CD4-positive, alpha-beta T cell treated with Interleukin-4 for 1 hour (primary cell): Measurements from ENCODE around the gene CDC25C.
"Not testable (repeated sequence)": the region's sequence is repeated elsewhere in the genome, so short reads cannot be mapped to it uniquely, and the experiment has no call there.

Experiments
- DNase-seq, 2 donors: peaks; one replicate each; pipeline ENCODE4 v3.0.0-alpha.2; 2020 to 2022

The CDC25C gene

DNA sequence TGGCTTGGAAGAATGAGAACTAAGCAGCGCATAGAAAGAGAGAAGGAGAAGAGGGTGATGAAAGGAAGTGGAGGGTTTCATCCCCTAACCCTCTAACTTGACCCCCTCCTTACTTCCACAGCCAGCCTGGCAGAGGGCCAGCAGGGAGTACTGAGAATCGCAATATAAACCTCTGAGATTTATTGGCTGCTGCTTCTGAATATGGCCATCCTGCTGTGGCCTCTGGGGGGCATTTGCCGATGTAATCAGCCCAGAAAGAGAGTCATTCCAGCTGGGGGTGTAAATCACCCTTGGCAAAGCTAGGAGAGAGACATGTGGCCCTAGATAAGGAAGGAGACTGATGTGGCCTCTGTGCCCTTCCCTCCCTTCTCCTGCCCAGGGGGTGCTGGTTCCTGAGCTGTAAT, 56.2 kb downstream of the CDC25C start:
- DNase-seq: no peak

DNA sequence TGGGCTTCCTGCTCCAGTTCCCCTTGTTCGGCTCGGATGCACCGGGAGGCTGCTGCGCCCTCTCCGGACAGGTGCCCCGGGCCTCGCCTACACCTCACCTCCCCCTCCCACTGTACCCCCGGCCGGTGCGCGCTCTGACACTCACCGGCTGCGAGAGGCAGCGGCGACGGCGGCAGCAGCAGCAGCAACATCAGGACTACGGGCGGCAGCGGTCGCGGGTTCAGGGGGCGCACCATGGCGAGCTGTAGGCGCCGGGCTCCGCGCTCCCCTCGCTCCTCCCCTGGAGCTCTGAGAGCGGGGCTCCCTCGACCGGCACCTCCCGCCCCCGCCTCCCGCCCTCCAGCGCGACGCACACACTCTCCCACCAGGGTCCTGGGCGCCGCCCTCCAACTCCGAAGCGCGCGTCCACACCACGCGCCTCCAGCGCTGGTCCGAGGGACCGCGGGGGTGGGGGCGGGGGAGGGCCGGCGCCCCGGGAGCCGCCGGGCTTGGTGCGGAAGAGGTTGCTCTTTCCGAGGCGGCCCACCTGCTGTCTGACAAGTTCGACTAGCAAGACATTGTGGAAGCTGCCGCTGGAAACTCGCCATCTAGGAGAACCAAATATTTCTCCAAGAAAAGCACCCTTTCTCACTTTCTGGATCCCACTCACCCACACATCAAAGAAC, 57.3 kb downstream of the CDC25C start, which contains the start of gene GFRA3:
TSS of gene GFRA3 (minus strand) at position 433 of the 665 bp plus-strand sequence. CDS start at position 236, 197 bp downstream.
- no peak for DNase-seq

DNA sequence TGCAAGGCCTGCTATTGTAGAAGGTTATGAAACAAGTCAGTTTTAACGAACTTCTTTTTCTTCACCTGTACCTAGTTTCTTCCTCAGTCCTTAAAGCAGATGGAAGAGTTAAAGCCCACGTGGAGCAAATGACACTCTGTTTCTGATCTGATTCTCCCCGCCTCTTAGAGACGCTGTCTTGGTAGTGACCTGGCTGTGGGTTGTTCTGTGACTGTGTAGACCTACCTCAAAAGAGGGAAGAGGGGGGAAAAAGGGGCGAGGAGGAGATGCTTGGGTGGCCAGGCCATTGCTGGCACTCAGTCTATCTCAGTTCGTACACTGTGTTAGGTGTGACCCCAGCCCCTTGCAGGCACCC, 57.8 kb downstream of the CDC25C start:
- no peak for DNase-seq

DNA sequence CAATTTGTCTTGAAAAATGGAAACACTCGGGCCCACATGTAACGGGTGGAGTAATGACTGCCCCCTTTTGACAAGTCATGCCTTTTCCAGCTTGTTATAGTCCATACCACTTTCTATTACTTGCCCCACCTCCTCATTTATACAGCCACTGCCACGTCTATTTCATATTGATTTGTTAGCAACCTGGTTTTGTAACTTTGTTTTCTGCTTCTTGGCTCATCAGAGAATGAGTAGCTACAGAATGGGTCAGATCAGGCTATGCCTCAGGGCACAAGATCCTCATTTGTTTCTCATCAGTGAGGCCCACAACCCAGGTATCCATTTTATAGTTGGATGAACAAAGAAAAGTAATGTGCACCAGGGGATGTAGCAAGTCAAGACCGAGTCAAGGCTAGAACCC, 58.9 kb downstream of the CDC25C start:
- no peak for DNase-seq

DNA sequence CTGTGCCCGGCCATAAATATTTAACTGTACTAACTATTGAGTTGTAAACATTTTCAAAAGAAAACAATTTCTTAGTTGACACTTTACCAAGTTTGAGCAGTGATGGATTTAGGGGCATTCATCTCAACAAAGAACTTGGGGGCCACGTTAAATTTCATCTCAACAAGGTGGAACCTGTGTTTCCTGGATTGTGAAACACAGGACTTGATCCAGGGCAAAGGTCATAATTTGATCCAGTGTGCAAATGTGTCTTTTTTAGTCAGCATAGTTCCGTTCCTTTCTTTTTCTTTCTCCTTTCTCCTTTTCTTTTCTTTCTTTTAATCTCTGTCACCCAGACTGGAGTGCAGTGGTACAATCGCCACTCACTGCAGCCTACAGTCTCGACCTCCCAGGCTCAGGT, 60.3 kb downstream of the CDC25C start:
- no peak for DNase-seq

DNA sequence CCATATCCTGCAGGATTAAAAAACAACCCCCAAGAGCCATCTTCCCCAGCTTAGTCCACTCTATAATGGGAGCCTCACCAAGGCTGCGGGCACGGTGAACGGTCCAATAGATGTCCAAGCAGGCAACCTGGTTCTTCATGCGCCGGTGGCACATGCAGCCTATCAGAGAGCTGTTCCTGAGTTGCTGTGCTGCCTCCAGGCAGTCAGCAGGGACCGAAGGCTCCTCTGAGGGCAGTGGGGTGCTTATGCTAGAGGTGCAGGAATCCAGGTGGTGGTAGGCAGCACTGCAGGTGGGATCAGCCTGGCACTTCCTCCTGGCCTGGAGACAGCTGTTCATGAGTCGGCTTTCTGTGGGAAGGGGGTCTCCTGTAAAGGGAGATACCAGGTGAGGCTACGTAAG, 67.4 kb downstream of the CDC25C start:
- no peak for DNase-seq

DNA sequence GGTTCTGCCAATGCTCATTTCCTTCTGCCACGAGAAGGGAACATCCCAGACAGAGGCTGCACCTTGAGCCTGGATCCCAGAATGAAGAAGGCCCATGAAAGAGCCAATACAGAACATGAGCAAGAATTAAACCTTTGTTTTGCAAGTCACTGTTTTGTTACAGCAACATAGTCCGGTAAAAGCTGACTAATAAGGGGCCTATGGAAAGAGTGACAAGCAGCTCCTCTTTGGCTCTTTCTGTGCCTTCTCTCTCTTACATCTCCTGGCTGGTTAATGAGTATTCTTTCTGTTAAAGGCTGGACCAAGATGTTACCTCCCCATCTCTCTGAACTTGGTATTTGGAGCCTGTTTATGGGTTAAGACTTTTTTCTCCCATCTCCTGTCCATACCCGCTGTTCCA, 68.0 kb downstream of the CDC25C start:
- no peak for DNase-seq

DNA sequence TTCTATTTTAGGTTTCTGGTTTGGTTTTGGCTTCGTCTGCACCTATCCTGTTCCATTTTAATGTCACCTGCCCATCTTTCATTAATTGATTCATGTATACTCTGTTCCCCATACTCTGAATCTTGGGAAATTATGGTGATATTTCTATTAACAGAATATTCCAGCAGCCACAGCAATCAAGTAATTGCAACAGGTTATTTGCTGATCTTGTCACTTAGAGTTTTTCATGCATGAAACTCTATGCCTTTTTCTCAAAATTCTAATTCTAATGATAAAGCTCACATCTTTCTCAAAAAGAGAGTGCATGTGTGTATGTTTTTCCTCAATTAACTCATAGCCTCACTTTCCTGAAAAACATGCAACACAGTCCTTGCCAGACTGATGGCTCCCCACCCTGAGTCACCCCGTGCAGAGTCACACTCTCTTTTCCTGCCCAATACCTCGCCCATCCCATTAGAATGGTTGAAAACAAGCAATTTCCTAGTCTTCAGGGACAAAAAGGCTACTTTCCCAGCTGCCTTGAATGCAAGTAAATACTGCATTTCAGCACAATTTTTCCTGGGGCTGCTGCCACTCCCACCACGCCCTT, 72.8 kb downstream of the CDC25C start:
- DNase-seq: no peak

DNA sequence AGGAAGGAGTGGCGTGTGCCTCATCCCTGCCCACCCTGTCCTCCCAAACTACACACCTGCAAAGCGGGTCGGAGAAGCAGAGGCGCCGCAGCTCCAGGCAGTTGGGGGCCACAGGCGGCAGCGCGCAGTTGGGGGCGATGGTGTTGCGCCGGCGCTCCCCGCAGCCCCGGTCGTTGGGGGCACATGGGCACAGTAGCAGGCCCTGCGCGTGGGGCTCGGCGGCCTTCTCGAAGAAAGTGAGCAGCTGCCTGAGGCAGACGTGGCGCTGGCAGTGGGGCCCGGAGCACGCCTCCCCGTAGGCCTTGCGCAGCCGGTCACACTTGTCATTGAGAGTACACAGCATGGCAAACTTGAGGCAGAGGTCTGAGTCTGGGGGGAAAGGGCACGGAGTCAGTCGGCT, 74.0 kb downstream of the CDC25C start:
- DNase-seq: no peak

DNA sequence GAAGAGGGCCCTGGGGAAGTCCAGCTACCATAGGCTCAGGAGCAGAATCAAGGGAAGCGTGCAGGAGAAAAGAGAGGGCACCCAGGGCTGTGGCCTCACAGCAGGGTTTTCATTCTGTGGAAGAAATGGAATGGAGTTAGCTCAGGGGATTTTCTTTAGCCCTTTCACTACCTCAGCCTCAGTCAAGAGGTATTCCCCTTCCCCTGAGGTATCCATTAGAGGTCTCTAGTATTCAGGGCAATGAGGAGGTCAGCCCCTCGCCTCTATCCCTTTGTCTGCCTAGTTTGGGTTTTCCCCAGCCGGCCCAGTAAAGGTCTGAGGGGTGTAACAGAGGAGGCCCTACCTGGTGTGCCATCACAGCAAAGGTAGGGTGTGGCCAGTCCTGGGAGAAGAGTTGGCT, 78.7 kb downstream of the CDC25C start:
- no peak for DNase-seq

DNA sequence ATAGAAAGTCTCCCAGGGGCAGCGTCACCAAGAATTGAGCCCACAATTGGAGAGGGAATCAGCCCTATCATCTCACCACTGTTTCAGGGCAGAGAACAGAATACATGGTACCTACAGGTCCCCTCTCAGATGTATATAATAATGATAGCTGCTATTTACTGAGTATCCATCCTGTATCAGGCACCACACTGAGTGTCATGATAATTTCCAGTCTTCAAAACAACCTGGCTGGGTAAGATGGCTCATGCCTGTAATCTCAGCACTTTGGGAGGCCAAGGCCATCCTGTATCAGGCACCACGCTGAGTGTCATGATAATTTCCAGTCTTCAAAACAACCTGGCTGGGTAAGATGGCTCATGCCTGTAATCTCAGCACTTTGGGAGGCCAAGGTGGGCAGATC, 83.8 kb downstream of the CDC25C start:
- DNase-seq: not testable (repeated sequence)

DNA sequence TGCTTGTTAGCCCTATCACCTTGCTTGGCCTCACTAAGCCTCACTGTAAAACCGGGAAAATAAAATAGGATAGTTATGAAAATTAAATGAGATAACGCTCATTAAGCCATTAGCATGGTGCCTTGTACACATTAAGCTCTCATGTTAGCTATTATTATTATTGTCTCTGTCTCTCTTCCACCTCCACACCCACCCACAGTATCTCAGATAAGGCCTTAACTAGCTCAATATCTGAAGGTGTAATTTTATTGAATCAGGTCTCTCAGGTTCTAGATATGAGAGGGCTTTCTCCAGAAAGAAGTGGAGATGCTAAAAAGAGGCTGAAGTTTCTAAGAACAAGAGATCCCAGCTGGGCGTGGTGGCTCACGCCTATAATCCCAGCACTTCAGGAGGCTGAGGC, 84.8 kb downstream of the CDC25C start:
- no peak for DNase-seq

DNA sequence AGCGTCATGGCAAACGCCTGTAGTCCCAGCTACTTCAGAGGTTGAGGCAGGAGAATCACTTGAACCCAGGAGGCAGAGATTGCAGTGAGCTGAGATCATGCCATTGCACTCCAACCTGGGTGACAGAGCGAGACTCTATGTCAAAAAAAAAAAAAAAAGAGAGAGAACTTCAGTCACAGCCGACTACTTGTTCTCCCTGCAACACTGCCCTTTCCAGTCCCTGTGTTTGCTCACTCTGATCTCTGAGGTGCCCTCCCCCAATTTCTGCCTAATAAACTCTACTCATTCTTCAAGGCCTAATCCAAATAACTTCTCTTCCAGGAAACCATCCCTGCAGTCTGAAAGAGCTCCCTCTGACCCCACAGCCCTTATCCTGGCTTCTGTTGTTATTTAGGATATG, 85.3 kb downstream of the CDC25C start:
- no peak for DNase-seq

DNA sequence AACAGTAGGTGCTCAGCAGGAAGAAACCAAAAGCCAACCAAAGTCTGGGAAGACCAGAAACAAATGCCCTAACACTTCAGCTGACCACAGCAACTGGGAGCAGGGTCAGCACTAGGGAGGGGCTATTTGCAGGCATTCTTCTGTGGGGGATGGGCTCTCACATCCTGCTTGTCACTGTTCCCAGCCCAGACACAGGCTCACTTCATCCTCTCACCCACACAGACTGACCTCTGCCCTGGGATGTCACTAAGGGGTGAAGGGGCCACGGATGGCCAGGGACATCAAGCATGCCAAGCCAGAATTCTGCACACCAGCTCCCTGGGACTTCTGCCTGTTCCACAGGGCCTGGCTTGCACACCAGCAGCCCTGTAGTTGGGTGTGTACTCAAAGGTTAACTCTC, 85.9 kb downstream of the CDC25C start:
- DNase-seq: no peak

DNA sequence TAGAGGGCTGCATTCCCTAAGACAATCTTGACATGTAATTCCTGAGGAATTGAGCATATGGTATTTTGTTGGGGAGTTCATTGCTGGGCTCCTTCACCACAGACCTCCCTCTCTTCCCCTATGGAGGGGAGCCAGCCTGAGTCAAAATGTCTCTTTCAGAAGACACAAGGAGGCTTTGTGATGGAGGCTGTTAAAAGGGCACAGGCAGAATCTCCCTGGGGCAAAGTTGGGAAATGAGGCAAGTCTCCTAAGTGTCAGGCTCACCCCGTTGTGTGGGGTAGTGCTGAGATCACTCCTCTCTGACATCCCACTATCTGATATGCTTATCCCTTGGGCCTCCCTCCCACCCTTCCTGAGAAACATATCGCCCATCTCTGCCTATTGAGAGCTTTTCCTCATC, 87.8 kb downstream of the CDC25C start:
- DNase-seq: no peak

DNA sequence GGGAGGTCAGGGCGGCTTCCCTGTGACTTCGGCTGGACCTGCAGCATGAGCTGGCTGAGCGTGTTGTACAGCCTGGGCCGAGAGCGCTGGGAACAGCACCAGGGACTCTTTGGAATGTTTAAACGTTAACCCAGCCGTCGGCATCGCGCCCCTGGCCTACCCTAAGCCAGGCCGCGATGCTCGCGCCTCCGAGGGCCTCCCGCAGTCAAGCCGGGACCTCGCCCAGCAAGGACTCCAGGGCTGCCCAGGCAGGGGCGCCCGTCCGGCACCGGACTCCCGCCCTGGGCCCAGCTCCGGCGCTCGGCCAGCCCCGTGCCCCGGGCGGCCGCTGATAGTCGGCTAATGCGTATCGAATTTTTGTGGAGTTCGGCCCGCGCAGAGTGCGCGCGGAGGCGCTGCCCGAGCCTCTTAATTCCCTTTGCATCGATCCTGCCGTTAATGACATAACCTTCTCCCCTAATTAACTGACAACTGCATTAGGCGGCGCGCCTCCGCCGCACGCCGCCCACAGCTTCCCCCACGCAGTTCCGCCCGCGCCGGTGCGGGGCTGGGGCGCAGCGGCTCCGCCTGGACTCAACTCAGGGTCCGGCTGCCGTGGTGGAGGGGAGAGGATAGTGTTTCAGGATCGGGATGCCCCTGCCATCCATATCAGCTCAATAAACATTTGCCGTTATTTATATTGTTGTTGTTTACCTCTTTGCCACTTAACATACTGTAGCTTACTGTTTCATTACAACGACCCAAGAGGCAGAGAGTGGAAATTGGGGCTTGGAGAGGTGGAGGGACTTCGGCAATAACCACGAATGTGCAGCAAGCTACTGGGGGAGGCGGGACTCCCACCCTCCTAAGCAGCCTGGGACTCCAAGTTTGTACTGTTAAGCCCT, 89.7 kb downstream of the CDC25C start:
- peak in 1 of 2 donors; percentile 6 for DNase-seq

DNA sequence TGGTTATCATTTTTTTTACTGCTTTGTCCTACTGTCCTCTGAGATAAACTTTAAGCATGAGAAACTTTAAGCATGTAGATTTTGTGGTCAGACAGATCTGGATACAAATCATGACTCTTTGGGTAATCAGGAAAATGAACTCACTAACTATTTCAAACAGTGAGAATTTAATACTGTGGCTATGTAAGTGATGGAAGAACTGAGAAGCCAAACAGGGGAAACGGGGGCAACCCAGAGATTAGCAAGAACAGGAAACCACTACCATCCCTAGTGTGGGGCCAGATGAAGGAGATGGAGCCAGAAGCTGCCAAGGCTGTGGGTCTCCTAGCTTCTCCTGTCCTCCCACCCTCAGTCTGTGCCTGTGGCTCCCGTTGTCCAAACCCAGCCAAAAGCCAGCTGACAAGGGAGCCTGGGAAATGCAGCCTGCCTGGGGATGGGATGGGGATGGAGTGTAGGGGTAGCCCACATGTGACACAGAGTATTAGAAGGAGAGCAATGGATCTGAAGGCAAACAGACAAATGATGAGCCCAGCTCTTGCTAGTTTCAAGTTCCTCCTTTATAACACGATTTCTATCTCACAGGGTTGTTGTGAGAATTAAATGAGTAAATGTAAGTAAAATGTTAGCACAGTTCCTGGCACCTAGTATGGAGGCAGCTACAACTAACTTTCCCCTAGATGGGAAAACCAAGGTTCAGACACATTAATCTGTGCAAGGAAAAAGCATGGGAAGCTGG, 90.8 kb downstream of the CDC25C start:
- no peak for DNase-seq

DNA sequence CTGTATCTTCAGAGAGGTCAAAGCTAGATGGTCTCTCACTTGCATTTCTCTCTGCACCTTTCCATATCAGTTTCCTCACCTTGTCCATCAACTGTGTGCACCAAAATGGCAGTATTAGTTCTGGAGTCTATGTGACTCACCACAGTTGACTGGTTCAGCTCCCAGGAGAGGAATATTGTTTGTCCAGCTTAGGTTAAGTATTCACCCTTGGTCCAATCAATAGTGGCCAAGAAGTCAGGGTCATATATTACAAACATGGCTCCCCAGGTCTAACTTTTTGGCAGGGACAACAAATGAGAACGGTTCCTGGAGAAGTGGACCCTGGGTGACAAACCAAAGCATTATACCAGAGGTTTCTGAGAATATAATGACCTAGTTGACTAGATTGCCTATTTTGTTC, 93.6 kb downstream of the CDC25C start:
- DNase-seq: no peak
